ENCODE data around the gene SLAMF8. TPM values are rescaled to one million over a fixed set of nuclear protein-coding genes. Genes with fewer than 3 reads are reported as not detected.

SLAMF8 gene
- total RNA-seq, 1 experiment from 2014 or later, result not detected

- no TSS peak for BruUV-seq (replicated peaks)
- ChIA-PET CTCF (no interaction called here), POLR2A (no interaction called here)
- Mint-ChIP-seq H3K9me3 (ENCODE audit: unreplicated experiment) (no peaks in the 10 kb centered on the region), H3K4me1 (ENCODE audit: low read depth, unreplicated experiment) (no peaks in the 10 kb centered on the region), H3K27me3 (ENCODE audit: insufficient read depth, unreplicated experiment) (peaks cover under 1% of the 10 kb centered on the region), H3K36me3 (ENCODE audit: insufficient read depth, unreplicated experiment) (no peaks in the 10 kb centered on the region), H3K4me3 (ENCODE audit: unreplicated experiment) (no peak overlapping the region), H3K27ac (ENCODE audit: unreplicated experiment) (no peak overlapping the region)
- no peaks in the 10 kb centered on the region; the same call in 1 of the 2 replicates for H3K27me3 ChIP-seq (replicated peaks; ENCODE audit: control insufficient read depth, insufficient read depth, low read length)
- H3K36me3 ChIP-seq (ENCODE audit: control insufficient read depth, insufficient read depth, low read length), result no peaks in the 10 kb centered on the region
- intact Hi-C loops (cut with micrococcal nuclease; ENCODE audit: unreplicated experiment), result no loop called here
- no peak for TF ChIP-seq CTCF (IDR thresholded peaks at IDR 0.05; ENCODE audit: insufficient read depth in 1 of 2, low read depth in 1 of 2, low read length in 1 of 2, severe bottlenecking in 1 of 2, unreplicated experiment in 1 of 2)
- no peaks in the 10 kb centered on the region for H3K9me3 ChIP-seq
- no peaks in the 10 kb centered on the region for H3K4me1 ChIP-seq
- no peak overlapping the region for H3K4me3 ChIP-seq (ENCODE audit: low read depth, low read length)
- DNase-seq, result no peak
These were observed 33.8 kb downstream of the SLAMF8 start for GRCh38 chr1:159860456-159860855.

- Histone ChIP-seq H3K4me3 (ENCODE audit: low read depth, low read length) (no peak overlapping the region), H3K36me3 (ENCODE audit: control insufficient read depth, insufficient read depth, low read length) (no peaks in the 10 kb centered on the region), H3K4me1 (no peaks in the 10 kb centered on the region), H3K9me3 (no peaks in the 10 kb centered on the region), H3K27me3 (replicated peaks; ENCODE audit: control insufficient read depth, insufficient read depth, low read length) (no peaks in the 10 kb centered on the region; the same call in 1 of the 2 replicates)
- H3K27me3 Mint-ChIP-seq (ENCODE audit: insufficient read depth, unreplicated experiment), result no peaks in the 10 kb centered on the region
- TF ChIP-seq CTCF (IDR thresholded peaks at IDR 0.05; ENCODE audit: insufficient read depth in 1 of 2, low read depth in 1 of 2, low read length in 1 of 2, severe bottlenecking in 1 of 2, unreplicated experiment in 1 of 2), result no peak
- intact Hi-C loops (cut with micrococcal nuclease; ENCODE audit: unreplicated experiment), result no loop called here
- H3K36me3 Mint-ChIP-seq (ENCODE audit: insufficient read depth, unreplicated experiment), result no peaks in the 10 kb centered on the region
- POLR2A ChIA-PET, result no interaction called here
- no peaks in the 10 kb centered on the region for H3K4me1 Mint-ChIP-seq (ENCODE audit: low read depth, unreplicated experiment)
- CTCF ChIA-PET, result no interaction called here
- no peaks in the 10 kb centered on the region for H3K9me3 Mint-ChIP-seq (ENCODE audit: unreplicated experiment)
- no TSS peak for BruUV-seq (replicated peaks)
- no peak overlapping the region for H3K27ac Mint-ChIP-seq (ENCODE audit: unreplicated experiment)
- no peak for DNase-seq
- H3K4me3 Mint-ChIP-seq (ENCODE audit: unreplicated experiment), result no peak overlapping the region
These were observed 34.5 kb downstream of the SLAMF8 start for GRCh38 chr1:159861218-159861617.

GRCh38 chr1:159862031-159862430, 35.4 kb downstream of the SLAMF8 start:
- BruUV-seq (replicated peaks), result no TSS peak
- no peaks in the 10 kb centered on the region for H3K36me3 Mint-ChIP-seq (ENCODE audit: insufficient read depth, unreplicated experiment)
- H3K36me3 ChIP-seq (ENCODE audit: control insufficient read depth, insufficient read depth, low read length), result no peaks in the 10 kb centered on the region
- intact Hi-C loops (cut with micrococcal nuclease; ENCODE audit: unreplicated experiment), result no loop called here
- no peaks in the 10 kb centered on the region for H3K27me3 Mint-ChIP-seq (ENCODE audit: insufficient read depth, unreplicated experiment)
- H3K4me1 ChIP-seq, result no peaks in the 10 kb centered on the region
- H3K27me3 ChIP-seq (replicated peaks; ENCODE audit: control insufficient read depth, insufficient read depth, low read length), result no peaks in the 10 kb centered on the region; the same call in 1 of the 2 replicates
- no peak for DNase-seq
- H3K4me3 Mint-ChIP-seq (ENCODE audit: unreplicated experiment), result no peak overlapping the region
- H3K4me1 Mint-ChIP-seq (ENCODE audit: low read depth, unreplicated experiment), result no peaks in the 10 kb centered on the region
- no peaks in the 10 kb centered on the region for H3K9me3 ChIP-seq
- POLR2A ChIA-PET, result no interaction called here
- H3K27ac Mint-ChIP-seq (ENCODE audit: unreplicated experiment), result no peak overlapping the region
- H3K4me3 ChIP-seq (ENCODE audit: low read depth, low read length), result no peak overlapping the region
- no peak for TF ChIP-seq CTCF (IDR thresholded peaks at IDR 0.05; ENCODE audit: insufficient read depth in 1 of 2, low read depth in 1 of 2, low read length in 1 of 2, severe bottlenecking in 1 of 2, unreplicated experiment in 1 of 2)
- no peaks in the 10 kb centered on the region for H3K9me3 Mint-ChIP-seq (ENCODE audit: unreplicated experiment)
- CTCF ChIA-PET, result no interaction called here
